ENCODE measurements around the gene KRTAP5-11.
"Not testable (repeated sequence)": the region's sequence is repeated elsewhere in the genome, so short reads cannot be mapped to it uniquely, and the experiment has no call there.

The KRTAP5-11 gene

GRCh38 chr11:71582309-71582895 lies at the start of gene KRTAP5-11:
Gene KRTAP5-11, minus strand, starts transcription at chr11:71582875. Its CDS starts 38 bp downstream, at chr11:71582837.
- DNase-seq = no peak

GRCh38 chr11:71631551-71631950 lies 48.9 kb upstream of the KRTAP5-11 start:
- not testable (repeated sequence) for DNase-seq

GRCh38 chr11:71630071-71630470 lies 47.4 kb upstream of the KRTAP5-11 start:
- DNase-seq = peak; percentile 32 to 53

- not testable (repeated sequence) for DNase-seq
These were observed 46.3 kb upstream of the KRTAP5-11 start for GRCh38 chr11:71628943-71629342.

- not testable (repeated sequence) for DNase-seq
These were observed 40.6 kb upstream of the KRTAP5-11 start for GRCh38 chr11:71623226-71623625.

- DNase-seq = not testable (repeated sequence)
These were observed 39.9 kb upstream of the KRTAP5-11 start for GRCh38 chr11:71622561-71622960.

- DNase-seq = not testable (repeated sequence)
These were observed 32.3 kb upstream of the KRTAP5-11 start for GRCh38 chr11:71615003-71615402.

- not testable (repeated sequence) for DNase-seq
These were observed 31.8 kb upstream of the KRTAP5-11 start for GRCh38 chr11:71614366-71614917.

- DNase-seq = not testable (repeated sequence)
These were observed 31.3 kb upstream of the KRTAP5-11 start for GRCh38 chr11:71613931-71614330.

- DNase-seq = not testable (repeated sequence)
These were observed 28.7 kb upstream of the KRTAP5-11 start for GRCh38 chr11:71611218-71611910.

GRCh38 chr11:71608272-71608671 lies 25.6 kb upstream of the KRTAP5-11 start:
- DNase-seq = not testable (repeated sequence)

- DNase-seq = not testable (repeated sequence)
These were observed 25.0 kb upstream of the KRTAP5-11 start for GRCh38 chr11:71607520-71608216.

- not testable (repeated sequence) for DNase-seq
These were observed 24.3 kb upstream of the KRTAP5-11 start for GRCh38 chr11:71606853-71607519.

- DNase-seq = peak in 1 of 2 experiments; percentile 51
These were observed 22.3 kb upstream of the KRTAP5-11 start for GRCh38 chr11:71604798-71605488.

GRCh38 chr11:71603221-71603620 lies 20.5 kb upstream of the KRTAP5-11 start:
- not testable (repeated sequence) for DNase-seq

GRCh38 chr11:71589546-71589920 lies 6.9 kb upstream of the KRTAP5-11 start:
- not testable (repeated sequence) for DNase-seq

GRCh38 chr11:71588822-71589545 lies 6.3 kb upstream of the KRTAP5-11 start:
- peak in 1 of 2 experiments; percentile 27 for DNase-seq

GRCh38 chr11:71588314-71588713 lies 5.6 kb upstream of the KRTAP5-11 start:
- not testable (repeated sequence) for DNase-seq

GRCh38 chr11:71585673-71586072 lies 3.0 kb upstream of the KRTAP5-11 start:
- not testable (repeated sequence) for DNase-seq

GRCh38 chr11:71582969-71583368 lies 294 bp upstream of the KRTAP5-11 start:
- DNase-seq = not testable (repeated sequence)

GRCh38 chr11:71581826-71582225 lies 849 bp downstream of the KRTAP5-11 start:
- DNase-seq = no peak

Data from NCI-H526 (cell line).